Omental fat pad (tissue), 4 donors: ENCODE measurements around the gene GARNL3. TPM values are rescaled to one million over a fixed set of nuclear protein-coding genes. Genes with fewer than 3 reads are reported as not detected.

Source experiments
- ATAC-seq: fragments of 150-250 bp; one replicate; pipeline ENCODE4 v1.9.1; 2016; ENCODE audit warnings: mild to moderate bottlenecking, moderate library complexity; ENCODE audit not compliant: low FRiP score
- DNase-seq: peaks from one replicate; pipeline ENCODE4 v3.0.0-alpha.2; 2019; ENCODE audit warnings: low spot score
- CTCF ChIP-seq, 3 donors: fragments of 450-650 bp; IDR thresholded peaks; one replicate each; pipeline ENCODE4 v1.5.1; 2016 to 2017; ENCODE audit warnings: antibody characterized with exemption in 3 of 3, mild to moderate bottlenecking in 3 of 3, moderate library complexity in 2 of 3
- total RNA-seq, 4 donors: library from RNA; depleted of rRNA; stranded (reverse); fragments of >200 nt; gene quantifications; one replicate each; pipeline ENCODE4 v1.1.0, GENCODE V29; 2016

Gene GARNL3
- total RNA-seq, 4 donors from 2014 or later: 10.0 to 27.0 (median 15.7) TPM

- no peak for DNase-seq
- ATAC-seq: no peak
- no peak for TF ChIP-seq CTCF (IDR thresholded peaks at IDR 0.05)
Observed at GRCh38 chr9:127404631-127405030, 140.1 kb downstream of the GARNL3 start.

- no peak for TF ChIP-seq CTCF (IDR thresholded peaks at IDR 0.05)
- ATAC-seq (no peak), DNase-seq (no peak)
Observed at GRCh38 chr9:127405344-127406125, 141.0 kb downstream of the GARNL3 start.

GRCh38 chr9:127406799-127407491 is 142.4 kb downstream of the GARNL3 start:
- no peak for TF ChIP-seq CTCF (IDR thresholded peaks at IDR 0.05)
- no peak for ATAC-seq
- no peak for DNase-seq

- ATAC-seq: no peak
- TF ChIP-seq CTCF (IDR thresholded peaks at IDR 0.05): no peak
- no peak for DNase-seq
Observed at GRCh38 chr9:127407492-127407843, 142.9 kb downstream of the GARNL3 start.

GRCh38 chr9:127411122-127411521 is 146.5 kb downstream of the GARNL3 start:
- ATAC-seq (no peak), DNase-seq (no peak)

GRCh38 chr9:127415141-127415540 is 150.6 kb downstream of the GARNL3 start:
- no peak for DNase-seq
- TF ChIP-seq CTCF (IDR thresholded peaks at IDR 0.05): no peak
- no peak for ATAC-seq

More at GRCh38 chr9:127411122-127411521, 146.5 kb downstream of the GARNL3 start:
- no peak for TF ChIP-seq CTCF (IDR thresholded peaks at IDR 0.05)

GRCh38 chr9:127415657-127416056 is 151.1 kb downstream of the GARNL3 start:
- no peak for DNase-seq
- TF ChIP-seq CTCF (IDR thresholded peaks at IDR 0.05): no peak
- no peak for ATAC-seq
